ENCODE data around the gene TERT.

TERT gene

GRCh38 chr5:1247811-1248210 is 47.1 kb downstream of the TERT start:
- no peak overlapping the region for H3K9ac ChIP-seq (ENCODE audit: low read length)
- H3K9me3 ChIP-seq (ENCODE audit: low read length): no peaks in the 10 kb centered on the region
- no peak overlapping the region for H3K27ac ChIP-seq (ENCODE audit: low read depth, low read length)
- no peaks in the 10 kb centered on the region for H3K4me1 ChIP-seq (ENCODE audit: insufficient read depth, low read length)
- peaks cover 0 to 44% of the 10 kb centered on the region in 2 donors for H3K27me3 ChIP-seq (ENCODE audit: control insufficient read depth in 1 of 2, insufficient read depth in 2 of 2, low read length in 2 of 2)
- no peak overlapping the region for H3K4me3 ChIP-seq (ENCODE audit: low read depth in 1 of 2, low read length in 2 of 2)
- no peaks in the 10 kb centered on the region for H3K36me3 ChIP-seq (ENCODE audit: insufficient read depth, low read length)

GRCh38 chr5:1246711-1247431 is 48.0 kb downstream of the TERT start:
- no peaks in the 10 kb centered on the region for H3K9me3 ChIP-seq (ENCODE audit: low read length)
- peaks cover 0 to 46% of the 10 kb centered on the region in 2 donors for H3K27me3 ChIP-seq (ENCODE audit: control insufficient read depth in 1 of 2, insufficient read depth in 2 of 2, low read length in 2 of 2)
- no peaks in the 10 kb centered on the region for H3K36me3 ChIP-seq (ENCODE audit: insufficient read depth, low read length)
- H3K9ac ChIP-seq (ENCODE audit: low read length): no peak overlapping the region
- H3K27ac ChIP-seq (ENCODE audit: low read depth, low read length): no peak overlapping the region
- no peaks in the 10 kb centered on the region for H3K4me1 ChIP-seq (ENCODE audit: insufficient read depth, low read length)
- no peak overlapping the region for H3K4me3 ChIP-seq (ENCODE audit: low read depth in 1 of 2, low read length in 2 of 2)

DNA sequence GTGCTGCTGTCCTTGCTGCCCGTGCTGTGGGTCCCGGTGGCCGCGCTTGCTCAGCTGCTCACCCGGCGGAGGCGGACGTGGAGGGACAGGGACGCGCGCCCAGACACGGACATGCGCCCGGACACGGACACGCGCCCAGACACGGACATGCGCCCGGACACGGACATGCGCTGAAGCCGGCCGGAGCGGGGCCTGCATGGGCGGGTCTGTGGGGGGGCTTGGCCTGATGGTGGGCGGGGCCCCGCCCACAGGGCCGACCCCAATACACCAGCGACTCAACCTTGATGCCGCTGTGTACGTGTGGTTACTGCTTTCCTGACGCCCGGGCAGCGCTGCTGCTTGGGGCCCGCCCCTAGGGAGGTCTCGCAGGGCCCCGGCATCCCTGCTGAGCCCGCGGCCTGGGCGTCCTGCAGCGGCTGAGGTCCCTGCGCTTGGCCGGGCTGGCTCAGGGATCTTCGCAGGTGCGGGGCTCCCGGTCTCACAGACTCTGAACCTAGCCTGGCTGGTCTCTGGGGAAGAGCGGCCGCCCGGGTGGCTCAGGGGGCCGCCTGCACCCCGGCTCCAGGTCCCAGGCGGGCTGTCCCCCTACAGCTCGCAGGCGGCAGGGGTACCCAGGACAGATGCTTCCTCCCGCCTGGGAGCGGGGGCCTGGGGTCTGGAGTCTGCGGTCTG is 48.8 kb downstream of the TERT start:
- H3K36me3 ChIP-seq (ENCODE audit: insufficient read depth, low read length): no peaks in the 10 kb centered on the region
- H3K4me3 ChIP-seq (ENCODE audit: low read depth in 1 of 2, low read length in 2 of 2): no peak overlapping the region
- no peak overlapping the region for H3K9ac ChIP-seq (ENCODE audit: low read length)
- H3K27ac ChIP-seq (ENCODE audit: low read depth, low read length): no peak overlapping the region
- H3K9me3 ChIP-seq (ENCODE audit: low read length): no peaks in the 10 kb centered on the region
- no peaks in the 10 kb centered on the region for H3K4me1 ChIP-seq (ENCODE audit: insufficient read depth, low read length)
- peaks cover 0 to 46% of the 10 kb centered on the region in 2 donors for H3K27me3 ChIP-seq (ENCODE audit: control insufficient read depth in 1 of 2, insufficient read depth in 2 of 2, low read length in 2 of 2)

- no peak overlapping the region for H3K9ac ChIP-seq (ENCODE audit: low read length)
- no peak overlapping the region for H3K27ac ChIP-seq (ENCODE audit: low read depth, low read length)
- H3K4me3 ChIP-seq (ENCODE audit: low read depth in 1 of 2, low read length in 2 of 2): no peak overlapping the region
- H3K9me3 ChIP-seq (ENCODE audit: low read length): no peaks in the 10 kb centered on the region
- H3K36me3 ChIP-seq (ENCODE audit: insufficient read depth, low read length): no peaks in the 10 kb centered on the region
- H3K27me3 ChIP-seq (ENCODE audit: control insufficient read depth in 1 of 2, insufficient read depth in 2 of 2, low read length in 2 of 2): peaks cover 0 to 46% of the 10 kb centered on the region in 2 donors
- H3K4me1 ChIP-seq (ENCODE audit: insufficient read depth, low read length): no peaks in the 10 kb centered on the region
These were observed 49.9 kb downstream of the TERT start for GRCh38 chr5:1244976-1245375.

DNA sequence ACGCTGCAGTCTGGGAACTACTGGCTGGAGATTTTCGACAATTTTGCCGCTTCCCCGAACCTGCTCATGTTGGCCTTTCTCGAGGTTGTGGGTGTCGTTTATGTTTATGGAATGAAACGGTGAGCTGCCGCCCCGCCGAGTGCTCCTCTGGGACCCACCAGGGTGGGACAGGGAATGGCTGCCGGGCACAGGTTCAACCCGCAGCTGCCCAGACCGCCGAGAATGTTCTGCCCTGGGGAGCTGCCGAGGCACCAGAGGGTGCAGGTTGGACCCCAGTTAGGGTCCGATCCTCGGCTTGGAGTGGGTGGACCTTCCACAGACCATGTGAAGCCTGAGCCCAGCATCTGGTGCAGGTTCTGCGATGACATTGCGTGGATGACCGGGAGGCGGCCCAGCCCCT is 50.6 kb downstream of the TERT start:
- no peak overlapping the region for H3K9ac ChIP-seq (ENCODE audit: low read length)
- no peaks in the 10 kb centered on the region for H3K36me3 ChIP-seq (ENCODE audit: insufficient read depth, low read length)
- H3K4me1 ChIP-seq (ENCODE audit: insufficient read depth, low read length): no peaks in the 10 kb centered on the region
- no peak overlapping the region for H3K4me3 ChIP-seq (ENCODE audit: low read depth in 1 of 2, low read length in 2 of 2)
- H3K27me3 ChIP-seq (ENCODE audit: control insufficient read depth in 1 of 2, insufficient read depth in 2 of 2, low read length in 2 of 2): peaks cover 0 to 46% of the 10 kb centered on the region in 2 donors
- no peak overlapping the region for H3K27ac ChIP-seq (ENCODE audit: low read depth, low read length)
- no peaks in the 10 kb centered on the region for H3K9me3 ChIP-seq (ENCODE audit: low read length)

DNA sequence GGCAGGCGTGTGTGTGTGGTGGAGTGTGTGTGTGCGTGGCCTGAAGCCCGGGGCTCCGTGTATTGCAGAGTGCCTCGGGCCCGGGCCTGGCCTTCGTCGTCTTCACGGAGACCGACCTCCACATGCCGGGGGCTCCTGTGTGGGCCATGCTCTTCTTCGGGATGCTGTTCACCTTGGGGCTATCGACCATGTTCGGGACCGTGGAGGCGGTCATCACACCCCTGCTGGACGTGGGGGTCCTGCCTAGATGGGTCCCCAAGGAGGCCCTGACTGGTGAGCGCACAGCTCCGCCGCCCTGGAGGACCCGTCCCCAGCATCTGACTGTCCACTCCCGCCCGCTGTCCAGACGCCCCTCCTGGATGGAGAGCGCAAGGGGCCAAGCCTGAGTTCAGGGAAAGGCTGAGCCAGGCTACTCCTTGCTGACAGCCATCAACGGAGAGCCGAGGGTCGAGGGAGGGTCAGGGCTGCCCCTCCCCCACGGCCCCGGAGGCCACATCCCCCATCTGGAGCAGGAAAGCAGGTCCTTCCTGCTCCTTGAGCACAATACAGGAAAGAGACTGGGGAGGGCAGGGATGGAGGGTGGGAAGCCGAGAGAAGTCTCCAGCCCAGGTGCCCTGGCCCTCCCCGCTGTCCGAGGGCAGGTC is 51.3 kb downstream of the TERT start:
- H3K9me3 ChIP-seq (ENCODE audit: low read length): no peaks in the 10 kb centered on the region
- H3K4me1 ChIP-seq (ENCODE audit: insufficient read depth, low read length): no peaks in the 10 kb centered on the region
- peaks cover 0 to 45% of the 10 kb centered on the region in 2 donors for H3K27me3 ChIP-seq (ENCODE audit: control insufficient read depth in 1 of 2, insufficient read depth in 2 of 2, low read length in 2 of 2)
- H3K27ac ChIP-seq (ENCODE audit: low read depth, low read length): no peak overlapping the region
- H3K4me3 ChIP-seq (ENCODE audit: low read depth in 1 of 2, low read length in 2 of 2): no peak overlapping the region
- no peaks in the 10 kb centered on the region for H3K36me3 ChIP-seq (ENCODE audit: insufficient read depth, low read length)
- no peak overlapping the region for H3K9ac ChIP-seq (ENCODE audit: low read length)

- Histone ChIP-seq H3K9ac (ENCODE audit: low read length) (no peak overlapping the region), H3K36me3 (ENCODE audit: insufficient read depth, low read length) (no peaks in the 10 kb centered on the region), H3K4me1 (ENCODE audit: insufficient read depth, low read length) (no peaks in the 10 kb centered on the region), H3K4me3 (ENCODE audit: low read depth in 1 of 2, low read length in 2 of 2) (no peak overlapping the region), H3K27ac (ENCODE audit: low read depth, low read length) (no peak overlapping the region), H3K9me3 (ENCODE audit: low read length) (no peaks in the 10 kb centered on the region), H3K27me3 (ENCODE audit: control insufficient read depth in 1 of 2, insufficient read depth in 2 of 2, low read length in 2 of 2) (peaks cover 0 to 43% of the 10 kb centered on the region in 2 donors)
These were observed 52.0 kb downstream of the TERT start for GRCh38 chr5:1242733-1243486.

DNA sequence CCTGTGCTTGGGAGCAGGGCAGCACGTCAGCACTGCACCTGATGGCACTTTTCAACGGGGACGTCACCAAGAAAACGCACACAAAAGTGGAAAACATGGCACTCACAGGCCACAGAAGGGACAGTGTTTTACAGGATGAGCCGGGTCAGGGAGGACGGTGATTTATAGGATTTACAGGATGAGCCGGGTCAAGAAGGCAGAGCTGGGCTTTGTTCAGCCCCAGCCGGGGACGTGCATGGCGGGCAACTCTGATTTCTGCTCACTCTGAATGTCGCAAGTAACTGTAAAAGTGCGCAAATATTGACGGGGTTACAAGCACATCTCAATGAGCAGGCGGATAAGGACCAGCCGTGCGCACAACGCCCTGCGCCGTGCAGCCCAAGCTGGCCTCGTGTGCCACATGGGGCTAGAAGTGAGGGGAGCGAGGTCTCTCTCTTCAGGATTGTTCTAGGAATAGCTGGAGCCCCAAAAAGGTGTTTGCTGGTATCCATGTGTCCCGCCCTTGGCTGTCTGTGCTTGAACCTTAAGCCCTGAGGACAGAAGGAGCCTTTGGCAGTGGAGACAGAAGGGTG is 53.3 kb downstream of the TERT start:
- no peaks in the 10 kb centered on the region for H3K4me1 ChIP-seq (ENCODE audit: insufficient read depth, low read length)
- peaks cover 0 to 32% of the 10 kb centered on the region in 2 donors for H3K27me3 ChIP-seq (ENCODE audit: control insufficient read depth in 1 of 2, insufficient read depth in 2 of 2, low read length in 2 of 2)
- no peak overlapping the region for H3K4me3 ChIP-seq (ENCODE audit: low read depth in 1 of 2, low read length in 2 of 2)
- H3K27ac ChIP-seq (ENCODE audit: low read depth, low read length): no peak overlapping the region
- H3K9me3 ChIP-seq (ENCODE audit: low read length): no peaks in the 10 kb centered on the region
- H3K9ac ChIP-seq (ENCODE audit: low read length): no peak overlapping the region
- H3K36me3 ChIP-seq (ENCODE audit: insufficient read depth, low read length): no peaks in the 10 kb centered on the region

GRCh38 chr5:1240496-1241260 is 54.2 kb downstream of the TERT start:
- peaks cover 0 to 22% of the 10 kb centered on the region in 2 donors for H3K27me3 ChIP-seq (ENCODE audit: control insufficient read depth in 1 of 2, insufficient read depth in 2 of 2, low read length in 2 of 2)
- no peaks in the 10 kb centered on the region for H3K4me1 ChIP-seq (ENCODE audit: insufficient read depth, low read length)
- H3K36me3 ChIP-seq (ENCODE audit: insufficient read depth, low read length): no peaks in the 10 kb centered on the region
- no peak overlapping the region for H3K4me3 ChIP-seq (ENCODE audit: low read depth in 1 of 2, low read length in 2 of 2)
- H3K27ac ChIP-seq (ENCODE audit: low read depth, low read length): no peak overlapping the region
- no peaks in the 10 kb centered on the region for H3K9me3 ChIP-seq (ENCODE audit: low read length)
- no peak overlapping the region for H3K9ac ChIP-seq (ENCODE audit: low read length)

GRCh38 chr5:1239505-1240251 is 55.2 kb downstream of the TERT start:
- H3K4me3 ChIP-seq (ENCODE audit: low read depth in 1 of 2, low read length in 2 of 2): no peak overlapping the region
- H3K4me1 ChIP-seq (ENCODE audit: insufficient read depth, low read length): no peaks in the 10 kb centered on the region
- no peak overlapping the region for H3K9ac ChIP-seq (ENCODE audit: low read length)
- H3K36me3 ChIP-seq (ENCODE audit: insufficient read depth, low read length): no peaks in the 10 kb centered on the region
- no peak overlapping the region for H3K27ac ChIP-seq (ENCODE audit: low read depth, low read length)
- H3K9me3 ChIP-seq (ENCODE audit: low read length): no peaks in the 10 kb centered on the region
- peaks cover 0 to 12% of the 10 kb centered on the region in 2 donors for H3K27me3 ChIP-seq (ENCODE audit: control insufficient read depth in 1 of 2, insufficient read depth in 2 of 2, low read length in 2 of 2)

Measured in muscle layer of colon (tissue), 2 donors.